Astrocyte of the spinal cord (primary cell): ENCODE measurements around the gene SLC35A2.

ENCODE experiments used
- DNase-seq: peaks from one replicate; pipeline ENCODE4 v3.0.0; 2011; ENCODE audit warnings: low read depth, low spot score
- H3K4me3 ChIP-seq: 2 replicates; pipeline ENCODE4 v1.5.1; 2011; ENCODE audit warnings: low read depth, mild to moderate bottlenecking, low read length, moderate library complexity
- in situ Hi-C: cut with HindIII; loops from 2 replicates; pipeline ENCODE4 v1.10.0; 2017; ENCODE audit warnings: low sequenced_read_pairs
- TF ChIP-seq, protein P1 (sequence below): IDR thresholded peaks from 2 replicates; pipeline ENCODE4 v1.5.1; 2012; ENCODE audit warnings: low read depth, mild to moderate bottlenecking, low read length, inconsistent platforms

The SLC35A2 gene

DNA sequence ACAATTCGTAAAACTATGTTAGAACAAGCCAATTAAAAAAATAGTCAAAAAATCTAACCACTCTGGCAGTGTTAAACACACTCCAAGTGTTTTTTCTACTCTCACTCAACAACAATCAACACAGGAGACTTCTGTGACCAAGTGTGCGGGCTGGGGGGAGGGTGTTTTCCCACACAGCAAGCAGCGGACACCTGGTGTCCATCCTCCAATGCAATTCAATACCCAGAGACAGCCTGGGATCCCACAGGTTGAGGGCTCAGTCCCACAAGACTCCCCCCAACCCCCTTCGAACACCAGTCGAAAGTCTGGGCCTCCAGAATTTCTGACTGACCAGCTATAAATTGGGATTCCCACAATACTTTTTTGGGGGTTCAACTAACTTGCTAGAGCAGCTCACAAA, 15.7 kb upstream of the SLC35A2 start:
- H3K4me3 ChIP-seq: no peak overlapping the region
- TF ChIP-seq, protein P1, sequence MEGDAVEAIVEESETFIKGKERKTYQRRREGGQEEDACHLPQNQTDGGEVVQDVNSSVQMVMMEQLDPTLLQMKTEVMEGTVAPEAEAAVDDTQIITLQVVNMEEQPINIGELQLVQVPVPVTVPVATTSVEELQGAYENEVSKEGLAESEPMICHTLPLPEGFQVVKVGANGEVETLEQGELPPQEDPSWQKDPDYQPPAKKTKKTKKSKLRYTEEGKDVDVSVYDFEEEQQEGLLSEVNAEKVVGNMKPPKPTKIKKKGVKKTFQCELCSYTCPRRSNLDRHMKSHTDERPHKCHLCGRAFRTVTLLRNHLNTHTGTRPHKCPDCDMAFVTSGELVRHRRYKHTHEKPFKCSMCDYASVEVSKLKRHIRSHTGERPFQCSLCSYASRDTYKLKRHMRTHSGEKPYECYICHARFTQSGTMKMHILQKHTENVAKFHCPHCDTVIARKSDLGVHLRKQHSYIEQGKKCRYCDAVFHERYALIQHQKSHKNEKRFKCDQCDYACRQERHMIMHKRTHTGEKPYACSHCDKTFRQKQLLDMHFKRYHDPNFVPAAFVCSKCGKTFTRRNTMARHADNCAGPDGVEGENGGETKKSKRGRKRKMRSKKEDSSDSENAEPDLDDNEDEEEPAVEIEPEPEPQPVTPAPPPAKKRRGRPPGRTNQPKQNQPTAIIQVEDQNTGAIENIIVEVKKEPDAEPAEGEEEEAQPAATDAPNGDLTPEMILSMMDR: no peak
- in situ Hi-C loops: no loop called here
- no peak for DNase-seq

DNA sequence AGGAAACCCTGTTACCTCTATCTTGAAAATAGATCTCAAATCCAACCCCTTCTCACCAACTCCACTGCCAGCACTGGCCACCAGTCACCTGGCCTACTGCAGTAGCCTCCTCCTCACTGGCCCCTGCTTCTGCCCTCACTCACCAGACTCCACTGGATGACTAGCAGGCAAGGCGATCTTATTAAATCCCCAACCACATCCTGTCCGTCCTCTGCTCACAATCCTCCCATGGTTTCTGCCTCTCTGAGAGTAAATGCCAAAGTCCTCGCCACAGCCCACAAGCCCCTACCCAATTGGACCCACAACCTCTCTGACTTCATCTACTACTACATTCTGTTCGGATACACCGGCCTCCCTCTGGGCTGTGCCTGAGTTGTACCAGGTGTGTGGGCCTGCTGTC, 12.8 kb upstream of the SLC35A2 start:
- TF ChIP-seq, protein P1: no peak
- no peak for DNase-seq
- in situ Hi-C loops: no loop called here
- H3K4me3 ChIP-seq: no peak overlapping the region

DNA sequence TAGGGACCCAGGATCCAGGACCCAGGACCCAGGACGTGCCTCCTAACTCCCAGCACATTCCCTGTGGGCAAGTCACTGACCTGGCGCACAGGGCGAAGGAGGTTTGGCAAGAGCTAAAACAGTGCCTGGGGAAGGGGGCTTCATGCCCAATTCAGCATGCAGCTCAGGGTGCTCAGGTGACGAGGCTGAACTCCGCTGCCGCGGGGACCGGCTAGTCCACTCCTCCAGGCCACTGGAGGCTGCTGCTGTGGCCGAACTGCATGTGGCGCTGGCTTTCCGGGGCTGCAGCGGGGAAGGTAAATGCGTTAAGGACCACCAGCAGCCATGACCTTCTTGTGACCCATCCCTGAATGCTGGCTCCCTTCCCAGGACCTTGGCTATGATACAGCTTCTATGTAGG, 12.3 kb upstream of the SLC35A2 start:
- TF ChIP-seq, protein P1: no peak
- no peak for DNase-seq
- in situ Hi-C loops: no loop called here
- H3K4me3 ChIP-seq: no peak overlapping the region

GRCh38 chrX:48920718-48921104, 9.3 kb upstream of the SLC35A2 start:
- TF ChIP-seq, protein P1: no peak
- no peak for DNase-seq
- H3K4me3 ChIP-seq: no peak overlapping the region

GRCh38 chrX:48919947-48920717, 8.7 kb upstream of the SLC35A2 start:
- H3K4me3 ChIP-seq: no peak overlapping the region
- no peak for DNase-seq
- in situ Hi-C loops: no loop called here
- TF ChIP-seq, protein P1: no peak

More at GRCh38 chrX:48920718-48921104, 9.3 kb upstream of the SLC35A2 start:
- in situ Hi-C loops: no loop called here

- in situ Hi-C loops: no loop called here
- TF ChIP-seq, protein P1: no peak
- H3K4me3 ChIP-seq: peak overlapping the region; percentile 57
- DNase-seq: no peak
These were observed 8.0 kb upstream of the SLC35A2 start for GRCh38 chrX:48919360-48919841.
